ENCODE data around the gene ZNF846.
"Not testable (repeated sequence)": the region's sequence is repeated elsewhere in the genome, so short reads cannot be mapped to it uniquely, and the experiment has no call there.

Gene ZNF846

DNA sequence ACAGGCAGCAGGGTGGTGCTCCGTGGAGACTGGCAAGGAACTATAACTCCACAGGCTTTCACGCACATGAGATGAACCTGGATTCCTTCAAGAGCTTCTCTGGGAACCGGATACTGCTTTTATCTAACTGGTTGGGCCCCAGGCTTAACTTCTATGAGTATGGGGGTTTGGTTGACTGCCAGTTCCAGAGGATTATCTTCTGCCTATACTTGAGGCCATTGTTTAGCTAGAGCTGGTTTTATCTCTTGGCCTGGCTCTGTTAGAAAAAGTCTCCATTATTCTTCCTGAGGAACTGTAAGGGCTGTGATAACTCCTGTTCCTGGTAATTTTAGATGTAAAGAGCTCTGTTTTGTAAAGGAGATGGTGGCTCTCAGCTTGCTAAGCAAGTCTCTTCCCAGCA lies 40.9 kb downstream of the ZNF846 start:
- TF ChIP-seq, protein P1, sequence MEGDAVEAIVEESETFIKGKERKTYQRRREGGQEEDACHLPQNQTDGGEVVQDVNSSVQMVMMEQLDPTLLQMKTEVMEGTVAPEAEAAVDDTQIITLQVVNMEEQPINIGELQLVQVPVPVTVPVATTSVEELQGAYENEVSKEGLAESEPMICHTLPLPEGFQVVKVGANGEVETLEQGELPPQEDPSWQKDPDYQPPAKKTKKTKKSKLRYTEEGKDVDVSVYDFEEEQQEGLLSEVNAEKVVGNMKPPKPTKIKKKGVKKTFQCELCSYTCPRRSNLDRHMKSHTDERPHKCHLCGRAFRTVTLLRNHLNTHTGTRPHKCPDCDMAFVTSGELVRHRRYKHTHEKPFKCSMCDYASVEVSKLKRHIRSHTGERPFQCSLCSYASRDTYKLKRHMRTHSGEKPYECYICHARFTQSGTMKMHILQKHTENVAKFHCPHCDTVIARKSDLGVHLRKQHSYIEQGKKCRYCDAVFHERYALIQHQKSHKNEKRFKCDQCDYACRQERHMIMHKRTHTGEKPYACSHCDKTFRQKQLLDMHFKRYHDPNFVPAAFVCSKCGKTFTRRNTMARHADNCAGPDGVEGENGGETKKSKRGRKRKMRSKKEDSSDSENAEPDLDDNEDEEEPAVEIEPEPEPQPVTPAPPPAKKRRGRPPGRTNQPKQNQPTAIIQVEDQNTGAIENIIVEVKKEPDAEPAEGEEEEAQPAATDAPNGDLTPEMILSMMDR (conservative IDR thresholded peaks at IDR 0.05; ENCODE audit: low read depth, low read length): no peak
- H3K4me3 ChIP-seq (ENCODE audit: low read depth, low read length): no peak overlapping the region
- DNase-seq (ENCODE audit: low read depth): no peak

GRCh38 chr19:9725508-9726201 lies 42.9 kb downstream of the ZNF846 start:
- not testable (repeated sequence) for DNase-seq (ENCODE audit: low read depth); H3K4me3 ChIP-seq (ENCODE audit: low read depth, low read length)

DNA sequence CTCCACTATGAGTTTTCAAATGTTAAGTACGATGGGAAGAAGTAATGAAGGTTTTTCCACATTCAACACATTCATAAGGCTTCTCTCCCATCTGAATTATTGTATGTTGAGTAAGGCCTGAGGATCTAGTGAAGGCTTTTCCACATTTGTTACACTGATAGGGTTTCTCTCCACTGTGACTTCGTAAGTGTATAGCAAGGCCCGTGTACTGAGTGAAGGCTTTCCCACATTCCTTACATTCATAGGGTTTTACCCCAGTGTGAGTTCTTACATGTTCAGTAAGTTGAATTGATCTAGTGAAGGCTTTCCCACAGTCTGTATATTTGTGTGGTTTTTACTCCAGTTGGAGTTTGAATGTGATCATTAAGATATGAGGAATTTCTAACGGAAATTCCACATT lies 44.4 kb downstream of the ZNF846 start:
- TF ChIP-seq, protein P1 (conservative IDR thresholded peaks at IDR 0.05; ENCODE audit: low read depth, low read length): no peak
- DNase-seq (ENCODE audit: low read depth): no peak

GRCh38 chr19:9721861-9722260 lies 46.7 kb downstream of the ZNF846 start:
- TF ChIP-seq, protein P1 (conservative IDR thresholded peaks at IDR 0.05; ENCODE audit: low read depth, low read length): no peak
- no peak overlapping the region for H3K4me3 ChIP-seq (ENCODE audit: low read depth, low read length)
- DNase-seq (ENCODE audit: low read depth): no peak

More for the DNA sequence above, 44.4 kb downstream of the ZNF846 start:
- H3K4me3 ChIP-seq (ENCODE audit: low read depth, low read length): no peak overlapping the region

GRCh38 chr19:9720541-9720940 lies 48.0 kb downstream of the ZNF846 start:
- TF ChIP-seq, protein P1 (conservative IDR thresholded peaks at IDR 0.05; ENCODE audit: low read depth, low read length): no peak
- DNase-seq (ENCODE audit: low read depth): no peak
- no peak overlapping the region for H3K4me3 ChIP-seq (ENCODE audit: low read depth, low read length)

DNA sequence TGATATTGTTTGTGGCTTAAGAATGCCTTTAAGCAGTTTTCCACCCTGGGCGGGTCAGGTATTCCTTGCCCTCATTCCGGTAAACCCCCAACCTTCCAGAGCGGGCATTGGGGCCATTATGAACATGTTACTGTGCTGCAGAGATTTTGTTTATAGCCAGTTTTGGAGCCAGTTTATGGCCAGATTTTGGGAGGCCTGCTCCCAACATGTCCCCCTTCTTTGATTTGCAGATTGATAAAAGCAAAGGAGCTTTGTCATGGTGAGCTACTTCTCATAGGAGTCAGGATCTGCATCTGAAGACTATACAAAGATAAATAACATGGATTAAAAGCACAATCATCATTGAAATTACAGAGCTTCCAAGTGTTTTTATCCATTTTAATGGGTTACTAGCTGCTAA lies 56.7 kb downstream of the ZNF846 start:
- H3K4me3 ChIP-seq (ENCODE audit: low read depth, low read length): no peak overlapping the region
- TF ChIP-seq, protein P1 (conservative IDR thresholded peaks at IDR 0.05; ENCODE audit: low read depth, low read length): no peak
- no peak for DNase-seq (ENCODE audit: low read depth)

DNA sequence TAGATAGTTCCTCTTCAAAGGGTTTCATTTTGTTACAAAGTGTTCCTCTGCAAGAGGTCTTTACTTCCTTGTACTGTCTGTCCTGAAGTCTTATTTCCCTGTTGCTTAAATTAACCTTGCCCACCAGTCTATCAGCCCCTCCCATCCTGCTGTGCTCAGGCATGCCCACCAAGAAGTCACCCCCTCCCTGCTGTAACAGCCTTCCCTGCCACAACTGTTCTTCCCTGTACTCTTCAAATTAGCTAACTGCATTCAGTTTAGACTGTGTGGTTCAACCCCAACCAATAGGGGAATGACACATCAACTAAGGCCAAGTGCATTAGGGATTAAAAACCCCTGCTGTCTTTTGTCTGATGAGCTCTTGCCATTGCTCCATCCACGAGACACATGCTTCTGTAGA lies 59.2 kb downstream of the ZNF846 start:
- DNase-seq (ENCODE audit: low read depth): no peak
- H3K4me3 ChIP-seq (ENCODE audit: low read depth, low read length): no peak overlapping the region
- TF ChIP-seq, protein P1 (conservative IDR thresholded peaks at IDR 0.05; ENCODE audit: low read depth, low read length): no peak

Data from choroid plexus epithelial cell (primary cell).